Activated naive CD4-positive, alpha-beta T cell treated with anti-CD3 and anti-CD28 coated beads, Interleukin-2, amount 50 U/mL, for 24 hours (primary cell): ENCODE measurements around the gene NMD3.
"Not testable (repeated sequence)": the region's sequence is repeated elsewhere in the genome, so short reads cannot be mapped to it uniquely, and the experiment has no call there.

Experiments
- H3K27ac Mint-ChIP-seq: one replicate; pipeline ENCODE4 v1.8.0; 2021; ENCODE audit warnings: mild to moderate bottlenecking, mixed read lengths
- H3K27me3 Mint-ChIP-seq: one replicate; pipeline ENCODE4 v1.8.0; 2021; ENCODE audit warnings: mixed read lengths
- H3K36me3 Mint-ChIP-seq: one replicate; pipeline ENCODE4 v1.8.0; 2021; ENCODE audit warnings: mixed read lengths
- H3K4me1 Mint-ChIP-seq: one replicate; pipeline ENCODE4 v1.8.0; 2021; ENCODE audit warnings: mixed read lengths
- H3K4me3 Mint-ChIP-seq: one replicate; pipeline ENCODE4 v1.8.0; 2021; ENCODE audit warnings: mild to moderate bottlenecking, mixed read lengths
- H3K9me3 Mint-ChIP-seq: one replicate; pipeline ENCODE4 v1.8.0; 2021; ENCODE audit warnings: mixed read lengths

Gene NMD3

GRCh38 chr3:161220850-161221753 is at the start of gene NMD3:
NMD3 (plus strand) TSS chr3:161221311; CDS start chr3:161222014, 703 bp downstream.
- Mint-ChIP-seq H3K27ac (peak within 1 kb of the TSS; percentile 94), H3K4me1 (peaks cover 35% of the 10 kb centered on the region), H3K27me3 (no peaks in the 10 kb centered on the region), H3K4me3 (peak within 1 kb of the TSS; percentile 96), H3K36me3 (peaks cover 8% of the 10 kb centered on the region), H3K9me3 (no peaks in the 10 kb centered on the region)

GRCh38 chr3:161171639-161172552 is 49.2 kb upstream of the NMD3 start:
- Mint-ChIP-seq H3K4me3 (no peak overlapping the region), H3K9me3 (no peaks in the 10 kb centered on the region), H3K27me3 (peaks cover 4% of the 10 kb centered on the region), H3K36me3 (no peaks in the 10 kb centered on the region), H3K4me1 (no peaks in the 10 kb centered on the region), H3K27ac (no peak overlapping the region)

GRCh38 chr3:161175506-161175905 is 45.6 kb upstream of the NMD3 start:
- Mint-ChIP-seq H3K4me1 (no peaks in the 10 kb centered on the region), H3K36me3 (no peaks in the 10 kb centered on the region), H3K4me3 (no peak overlapping the region), H3K9me3 (no peaks in the 10 kb centered on the region), H3K27me3 (peaks cover 9% of the 10 kb centered on the region), H3K27ac (no peak overlapping the region)

- H3K36me3 Mint-ChIP-seq, result no peaks in the 10 kb centered on the region
- H3K9me3 Mint-ChIP-seq, result no peaks in the 10 kb centered on the region
- H3K27me3 Mint-ChIP-seq, result peaks cover 10% of the 10 kb centered on the region
- H3K4me1 Mint-ChIP-seq, result no peaks in the 10 kb centered on the region
- no peak overlapping the region for H3K27ac Mint-ChIP-seq
- no peak overlapping the region for H3K4me3 Mint-ChIP-seq
These were observed 43.1 kb upstream of the NMD3 start for GRCh38 chr3:161177991-161178390.

- not testable (repeated sequence) for H3K9me3 Mint-ChIP-seq, H3K27ac Mint-ChIP-seq, H3K4me1 Mint-ChIP-seq, H3K4me3 Mint-ChIP-seq, H3K36me3 Mint-ChIP-seq, H3K27me3 Mint-ChIP-seq
These were observed 39.7 kb upstream of the NMD3 start for GRCh38 chr3:161181371-161181770.

- H3K36me3 Mint-ChIP-seq, result no peaks in the 10 kb centered on the region
- peaks cover 1% of the 10 kb centered on the region for H3K27me3 Mint-ChIP-seq
- H3K9me3 Mint-ChIP-seq, result no peaks in the 10 kb centered on the region
- H3K27ac Mint-ChIP-seq, result no peak overlapping the region
- no peak overlapping the region for H3K4me3 Mint-ChIP-seq
- H3K4me1 Mint-ChIP-seq, result no peaks in the 10 kb centered on the region
These were observed 34.1 kb upstream of the NMD3 start for GRCh38 chr3:161187046-161187445.

- peaks cover 10% of the 10 kb centered on the region for H3K9me3 Mint-ChIP-seq
- H3K4me3 Mint-ChIP-seq, result no peak overlapping the region
- peaks cover 8% of the 10 kb centered on the region for H3K27me3 Mint-ChIP-seq
- peaks cover 2% of the 10 kb centered on the region for H3K36me3 Mint-ChIP-seq
- no peaks in the 10 kb centered on the region for H3K4me1 Mint-ChIP-seq
- H3K27ac Mint-ChIP-seq, result no peak overlapping the region
These were observed 23.0 kb upstream of the NMD3 start for GRCh38 chr3:161197855-161198850.

- peaks cover 6% of the 10 kb centered on the region for H3K9me3 Mint-ChIP-seq
- H3K4me1 Mint-ChIP-seq, result no peaks in the 10 kb centered on the region
- peaks cover 2% of the 10 kb centered on the region for H3K36me3 Mint-ChIP-seq
- H3K27ac Mint-ChIP-seq, result no peak overlapping the region
- H3K27me3 Mint-ChIP-seq, result peaks cover 10% of the 10 kb centered on the region
- no peak overlapping the region for H3K4me3 Mint-ChIP-seq
These were observed 21.2 kb upstream of the NMD3 start for GRCh38 chr3:161199926-161200325.

- no peak overlapping the region for H3K27ac Mint-ChIP-seq
These were observed 17.5 kb upstream of the NMD3 start for GRCh38 chr3:161203485-161204098.

GRCh38 chr3:161208931-161209330 is 12.2 kb upstream of the NMD3 start:
- Mint-ChIP-seq H3K4me1 (no peaks in the 10 kb centered on the region), H3K9me3 (no peaks in the 10 kb centered on the region), H3K4me3 (no peak overlapping the region), H3K27ac (no peak overlapping the region), H3K36me3 (no peaks in the 10 kb centered on the region), H3K27me3 (no peaks in the 10 kb centered on the region)

More at GRCh38 chr3:161203485-161204098, 17.5 kb upstream of the NMD3 start:
- Mint-ChIP-seq H3K4me1 (no peaks in the 10 kb centered on the region), H3K27me3 (peaks cover 4% of the 10 kb centered on the region), H3K36me3 (no peaks in the 10 kb centered on the region), H3K9me3 (no peaks in the 10 kb centered on the region), H3K4me3 (no peak overlapping the region)

- no peak overlapping the region for H3K27ac Mint-ChIP-seq
These were observed 8.8 kb upstream of the NMD3 start for GRCh38 chr3:161212171-161212771.

GRCh38 chr3:161212906-161213305 is 8.2 kb upstream of the NMD3 start:
- Mint-ChIP-seq H3K36me3 (no peaks in the 10 kb centered on the region), H3K4me3 (no peak overlapping the region), H3K27me3 (no peaks in the 10 kb centered on the region)

More at GRCh38 chr3:161212171-161212771, 8.8 kb upstream of the NMD3 start:
- no peaks in the 10 kb centered on the region for H3K36me3 Mint-ChIP-seq
- no peak overlapping the region for H3K4me3 Mint-ChIP-seq
- no peaks in the 10 kb centered on the region for H3K4me1 Mint-ChIP-seq
- H3K9me3 Mint-ChIP-seq, result no peaks in the 10 kb centered on the region
- H3K27me3 Mint-ChIP-seq, result no peaks in the 10 kb centered on the region

GRCh38 chr3:161213644-161214043 is 7.5 kb upstream of the NMD3 start:
- Mint-ChIP-seq H3K27ac (no peak overlapping the region), H3K4me3 (no peak overlapping the region), H3K4me1 (no peaks in the 10 kb centered on the region), H3K9me3 (no peaks in the 10 kb centered on the region), H3K27me3 (no peaks in the 10 kb centered on the region), H3K36me3 (no peaks in the 10 kb centered on the region)

More at GRCh38 chr3:161212906-161213305, 8.2 kb upstream of the NMD3 start:
- Mint-ChIP-seq H3K27ac (no peak overlapping the region), H3K9me3 (no peaks in the 10 kb centered on the region), H3K4me1 (no peaks in the 10 kb centered on the region)

- Mint-ChIP-seq H3K27ac (no peak overlapping the region), H3K36me3 (peaks cover 3% of the 10 kb centered on the region), H3K9me3 (no peaks in the 10 kb centered on the region), H3K4me1 (peaks cover 6% of the 10 kb centered on the region), H3K4me3 (no peak overlapping the region), H3K27me3 (no peaks in the 10 kb centered on the region)
These were observed 5.9 kb upstream of the NMD3 start for GRCh38 chr3:161215185-161215584.
